ENCODE data around the gene LILRA5.
A peak's percentile ranks its signal among the peaks of the same experiment; 100 is the strongest.
"Not testable (repeated sequence)": the region's sequence is repeated elsewhere in the genome, so short reads cannot be mapped to it uniquely, and the experiment has no call there.

LILRA5 gene

DNA sequence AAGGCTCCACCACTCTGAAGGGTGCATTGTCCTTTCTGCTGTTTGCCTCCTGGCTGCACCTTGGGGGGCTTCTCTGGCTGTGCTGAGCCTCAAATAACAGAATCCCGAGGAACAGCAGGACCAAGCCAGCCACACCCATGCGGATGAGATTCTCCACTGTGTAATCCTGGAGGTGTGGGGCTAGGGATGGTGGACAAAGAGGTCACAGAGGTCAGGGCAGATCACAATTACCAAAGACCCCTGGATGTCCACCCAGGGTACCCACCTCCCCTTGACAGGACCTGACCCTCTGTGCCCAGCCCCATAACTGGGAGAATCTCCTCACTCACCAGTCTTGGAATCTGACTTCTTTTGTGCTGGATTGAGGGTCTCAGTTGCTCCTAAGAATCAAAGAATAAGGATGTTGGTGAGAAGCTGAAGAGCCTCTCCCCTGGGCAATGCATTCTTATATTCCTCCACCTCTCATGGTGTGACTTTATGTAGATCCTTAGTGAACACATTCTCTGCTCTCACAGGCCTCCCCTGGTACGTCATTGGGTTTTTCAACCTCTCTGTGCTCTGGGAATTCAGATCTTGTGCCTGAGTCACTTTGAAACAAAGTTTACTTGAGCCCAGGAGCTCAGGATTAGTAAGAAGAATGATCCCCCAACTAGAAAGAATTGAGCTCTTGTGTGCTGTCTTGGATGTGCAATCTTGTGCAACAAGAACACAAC lies 20.8 kb upstream of the LILRA5 start:
- no peak for DNase-seq

DNA sequence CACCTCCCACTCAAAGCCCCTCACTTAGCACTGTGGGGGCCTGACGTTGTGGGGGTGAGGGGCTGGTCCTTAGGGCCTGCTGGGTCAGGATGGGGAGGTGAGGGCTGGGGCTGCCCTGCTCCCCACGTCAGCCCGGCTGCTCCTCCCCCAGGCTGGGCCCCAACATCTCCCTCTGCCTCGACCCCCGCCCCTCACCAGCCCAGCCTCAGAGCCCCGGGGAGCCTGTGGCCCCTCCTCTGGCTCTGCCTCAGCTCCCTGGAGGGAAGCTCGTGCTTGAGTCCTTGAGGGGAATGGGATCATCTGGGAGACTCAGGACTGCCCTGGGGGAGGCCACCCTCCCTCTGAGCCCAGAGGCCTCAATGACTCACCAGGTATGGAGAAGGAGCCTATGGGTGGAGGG lies 19.2 kb upstream of the LILRA5 start:
- no peak for DNase-seq

DNA sequence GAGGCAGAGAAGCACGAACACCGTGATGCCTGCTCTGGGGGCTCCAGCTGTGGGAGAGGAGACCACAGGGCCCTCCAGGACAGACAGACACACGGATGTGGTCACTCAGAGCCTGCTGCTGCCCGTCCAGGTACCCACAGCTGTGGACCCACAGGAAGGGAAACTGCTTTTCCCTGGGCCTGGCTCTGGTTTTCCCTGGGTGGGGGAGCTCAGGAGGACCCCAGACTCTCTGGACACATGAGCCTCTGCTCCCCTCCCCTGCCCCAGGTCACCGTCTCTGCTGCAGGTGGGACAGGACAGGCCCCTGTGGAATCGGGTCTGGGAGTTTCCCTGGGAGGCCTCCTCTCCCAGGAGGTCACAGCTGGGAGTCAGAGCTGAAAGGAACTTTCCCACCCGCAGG lies 18.7 kb upstream of the LILRA5 start:
- DNase-seq, result no peak

DNA sequence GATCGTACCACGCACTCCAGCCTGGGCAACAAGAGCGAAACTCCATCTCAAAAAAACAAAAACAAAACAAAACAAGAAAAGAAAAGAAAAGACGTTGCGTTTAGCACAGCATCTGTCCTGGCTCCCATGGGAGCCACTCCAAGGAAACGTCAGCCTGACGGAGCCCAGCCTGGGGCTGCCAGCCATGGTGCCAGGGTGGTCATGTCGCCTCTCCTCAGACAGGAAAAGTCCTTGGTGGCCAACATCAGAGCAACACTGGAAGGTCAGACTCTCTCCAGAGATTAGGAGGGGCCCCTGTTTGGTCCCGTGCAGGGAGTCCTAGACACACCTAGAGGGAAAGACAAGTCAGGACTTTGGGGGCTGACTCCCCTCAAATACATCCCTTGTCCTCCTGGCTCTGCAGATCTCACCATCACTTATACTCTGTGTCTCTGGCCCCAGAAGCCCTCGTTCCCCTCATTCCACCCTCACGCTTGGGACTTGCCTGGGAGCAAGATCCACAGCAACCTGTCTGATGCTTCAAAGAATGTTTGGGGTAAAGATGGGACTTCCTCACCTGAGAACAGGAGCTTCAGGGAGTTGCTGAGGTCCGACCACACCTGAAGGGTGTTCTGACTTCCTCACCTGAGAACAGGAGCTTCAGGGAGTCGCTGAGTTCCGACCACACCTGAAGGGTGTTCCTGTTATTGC lies 16.7 kb upstream of the LILRA5 start:
- no peak for DNase-seq

DNA sequence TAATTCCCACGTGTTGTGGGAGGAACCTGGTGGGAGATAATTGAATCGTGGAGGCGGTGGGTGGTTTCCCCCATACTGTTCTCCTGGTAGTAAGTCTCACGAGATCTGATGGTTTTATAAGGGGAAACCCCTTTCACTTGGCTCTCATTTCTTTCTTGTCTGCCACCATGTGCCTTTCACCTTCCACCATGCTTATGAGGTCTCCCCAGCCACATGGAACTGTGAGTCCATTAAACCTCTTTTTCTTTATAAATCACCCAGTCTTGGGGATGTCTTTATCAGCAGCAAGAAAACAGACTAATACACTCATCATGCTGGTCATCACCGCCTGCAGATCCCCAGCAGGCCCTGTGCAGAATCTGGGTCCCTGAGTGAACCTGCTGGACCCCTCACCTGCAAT lies 15.8 kb upstream of the LILRA5 start:
- DNase-seq, result not testable (repeated sequence)

DNA sequence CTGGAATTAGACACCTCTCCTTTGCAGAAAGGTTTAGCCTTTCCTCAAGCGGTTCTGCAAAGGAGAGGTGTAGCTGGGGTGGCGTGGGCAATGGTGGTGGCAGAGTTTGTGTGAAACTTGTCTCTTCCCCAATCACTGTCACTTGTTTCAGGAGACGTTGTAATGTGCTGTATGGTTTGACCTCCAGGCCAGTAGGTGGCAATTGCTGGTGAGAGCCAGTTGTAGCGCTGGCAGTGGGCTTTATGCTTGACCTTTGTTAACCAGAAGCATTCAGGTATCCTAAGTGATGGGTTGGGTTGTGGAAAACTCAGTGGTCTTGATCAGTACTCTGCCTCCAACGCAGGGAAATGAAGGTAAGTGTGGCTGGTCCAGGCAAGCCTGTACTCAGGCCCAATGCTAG lies 12.7 kb upstream of the LILRA5 start:
- no peak for DNase-seq

DNA sequence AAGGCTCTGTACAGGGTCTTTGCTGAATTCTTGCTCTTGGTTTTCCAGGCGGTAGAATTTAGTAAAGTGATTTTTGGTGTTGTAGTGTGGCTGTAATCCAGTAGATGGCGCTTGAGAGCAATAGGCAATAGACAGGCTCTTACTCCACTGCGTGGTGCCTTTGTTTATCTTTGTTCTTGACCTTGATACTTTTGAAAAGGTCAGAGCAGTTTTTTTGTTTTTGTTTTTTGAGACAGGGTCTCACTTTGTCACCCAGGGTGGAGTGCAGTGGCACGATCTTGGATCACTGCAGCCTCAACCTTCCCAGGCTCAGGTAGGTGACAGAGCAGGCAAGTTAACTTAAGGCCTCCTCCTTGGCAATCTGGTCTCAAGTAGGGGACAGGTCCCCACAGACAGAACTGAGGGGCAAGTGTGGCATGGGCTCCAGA lies 12.2 kb upstream of the LILRA5 start:
- DNase-seq, result peak; percentile 18

DNA sequence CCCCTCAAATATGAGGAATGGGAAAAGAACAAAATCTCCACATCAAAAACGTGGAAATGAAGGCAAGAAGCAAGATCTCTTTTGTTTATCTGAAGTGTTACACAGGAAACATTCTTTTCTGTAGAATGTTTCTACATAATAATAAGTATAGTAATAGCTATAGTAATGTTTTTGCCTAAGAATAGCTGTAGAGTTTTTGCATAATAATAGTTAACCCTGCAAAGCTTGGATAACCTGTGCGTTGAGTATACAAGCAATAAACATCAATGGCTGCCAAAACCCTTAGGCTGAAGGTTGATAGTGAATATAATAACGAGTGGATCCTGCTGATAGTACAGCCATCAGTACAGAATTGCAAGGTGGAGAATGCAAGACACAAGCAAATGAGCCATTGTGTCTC lies 11.1 kb upstream of the LILRA5 start:
- DNase-seq, result no peak

DNA sequence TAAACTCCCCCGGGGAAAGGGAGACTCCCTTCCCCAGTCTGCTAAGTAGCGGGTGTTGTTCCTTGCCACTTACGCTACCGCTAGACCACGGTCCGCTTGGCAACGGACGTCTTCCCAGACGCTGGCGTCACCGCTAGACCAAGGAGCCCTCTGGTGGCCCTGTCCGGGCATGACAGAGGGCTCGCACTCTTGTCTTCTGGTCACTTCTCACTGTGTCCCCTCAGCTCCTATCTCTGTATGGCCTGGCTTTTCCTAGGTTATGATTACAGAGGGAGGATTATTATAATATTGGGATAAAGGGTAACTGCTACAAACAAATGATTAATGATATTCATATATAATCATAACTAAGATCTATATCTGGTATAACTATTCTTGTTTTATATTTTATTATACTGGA lies 10.0 kb upstream of the LILRA5 start:
- DNase-seq, result not testable (repeated sequence)

DNA sequence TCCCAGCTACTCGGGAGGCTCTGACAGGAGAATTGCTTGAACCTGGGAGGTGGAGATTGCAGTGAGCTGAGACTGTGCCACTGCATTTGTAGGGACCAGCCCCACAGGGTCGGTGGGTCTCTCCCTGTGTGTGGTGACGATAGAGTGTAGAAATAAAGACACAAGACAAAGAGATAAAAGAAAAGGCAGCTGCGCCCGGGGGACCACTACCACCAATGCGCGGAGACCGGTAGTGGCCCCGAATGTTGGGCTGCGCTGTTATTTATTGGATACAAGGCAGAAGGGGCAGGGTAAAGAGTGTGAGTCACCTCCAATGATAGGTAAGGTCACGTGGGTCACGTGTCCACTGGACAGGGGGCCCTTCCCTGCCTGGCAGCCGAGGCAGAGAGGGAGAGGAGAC lies 9.3 kb upstream of the LILRA5 start:
- DNase-seq, result not testable (repeated sequence)

DNA sequence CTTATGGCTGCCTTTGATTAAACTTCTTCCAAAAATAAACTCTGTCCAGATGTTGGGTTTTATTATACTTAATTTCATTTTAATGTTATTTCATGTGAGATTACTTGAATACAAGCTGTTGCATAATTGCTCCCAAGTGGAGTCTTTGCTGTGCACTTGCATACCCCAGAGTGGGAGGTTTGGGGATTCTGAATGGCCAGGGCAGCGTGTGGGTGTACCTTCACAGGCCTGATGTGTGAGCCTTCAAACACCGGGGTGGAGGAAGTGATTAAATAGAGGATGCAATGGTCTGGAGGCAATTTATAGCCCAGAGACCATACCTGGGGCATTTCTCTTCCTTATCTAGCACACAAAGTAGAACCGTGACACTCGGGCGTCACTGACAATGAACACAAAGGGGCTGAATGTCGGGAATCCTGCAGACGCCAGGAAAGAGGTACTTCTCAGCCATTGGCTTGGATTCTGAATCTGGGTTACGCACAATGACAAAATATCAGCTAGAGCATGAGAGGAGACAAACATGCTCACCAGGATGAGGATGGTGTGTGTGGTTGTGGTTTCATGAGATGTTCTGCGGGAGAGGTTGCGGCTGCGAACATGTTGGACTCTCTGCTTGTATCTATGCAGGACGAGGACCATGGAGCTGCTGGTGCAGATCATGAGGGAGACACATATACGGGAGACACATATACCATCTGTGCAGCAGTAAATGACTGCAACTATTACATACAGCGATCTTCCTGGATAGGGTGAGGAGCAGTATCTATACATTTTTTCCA lies 7.1 kb upstream of the LILRA5 start:
- DNase-seq, result no peak

DNA sequence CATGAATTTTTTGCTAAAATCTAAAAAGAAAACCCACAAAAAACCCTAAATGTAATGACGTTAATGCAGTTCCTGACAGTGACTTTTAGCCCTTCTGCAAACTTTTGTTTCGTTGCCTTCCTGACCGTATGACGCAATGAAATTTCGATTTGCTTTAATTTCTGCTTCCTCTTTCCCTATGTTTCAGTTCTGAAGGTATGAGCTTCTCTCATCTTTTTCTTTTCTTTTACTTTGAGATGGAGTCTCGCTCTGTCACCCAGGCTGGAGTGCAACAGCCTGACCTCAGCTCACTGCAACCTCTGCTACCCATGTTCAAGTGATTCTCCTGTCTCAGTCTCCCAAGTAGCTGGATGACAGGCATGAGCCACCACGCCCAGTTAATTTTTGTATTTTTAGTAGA lies 6.1 kb upstream of the LILRA5 start:
- no peak for DNase-seq

DNA sequence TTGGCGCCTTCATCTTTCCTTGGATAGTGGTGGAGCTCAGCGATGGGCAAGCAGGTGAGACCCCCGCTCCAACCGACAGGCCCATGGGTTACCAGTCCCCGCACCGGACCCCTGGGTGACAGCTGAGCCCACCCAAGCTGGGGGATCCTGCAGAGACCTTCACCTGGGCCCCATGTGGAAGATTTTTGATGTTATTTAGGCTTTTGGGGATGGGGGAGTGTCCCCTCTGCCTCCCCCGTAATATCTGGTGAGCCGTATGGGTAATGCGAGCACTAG lies 4.9 kb upstream of the LILRA5 start:
- DNase-seq, result no peak

DNA sequence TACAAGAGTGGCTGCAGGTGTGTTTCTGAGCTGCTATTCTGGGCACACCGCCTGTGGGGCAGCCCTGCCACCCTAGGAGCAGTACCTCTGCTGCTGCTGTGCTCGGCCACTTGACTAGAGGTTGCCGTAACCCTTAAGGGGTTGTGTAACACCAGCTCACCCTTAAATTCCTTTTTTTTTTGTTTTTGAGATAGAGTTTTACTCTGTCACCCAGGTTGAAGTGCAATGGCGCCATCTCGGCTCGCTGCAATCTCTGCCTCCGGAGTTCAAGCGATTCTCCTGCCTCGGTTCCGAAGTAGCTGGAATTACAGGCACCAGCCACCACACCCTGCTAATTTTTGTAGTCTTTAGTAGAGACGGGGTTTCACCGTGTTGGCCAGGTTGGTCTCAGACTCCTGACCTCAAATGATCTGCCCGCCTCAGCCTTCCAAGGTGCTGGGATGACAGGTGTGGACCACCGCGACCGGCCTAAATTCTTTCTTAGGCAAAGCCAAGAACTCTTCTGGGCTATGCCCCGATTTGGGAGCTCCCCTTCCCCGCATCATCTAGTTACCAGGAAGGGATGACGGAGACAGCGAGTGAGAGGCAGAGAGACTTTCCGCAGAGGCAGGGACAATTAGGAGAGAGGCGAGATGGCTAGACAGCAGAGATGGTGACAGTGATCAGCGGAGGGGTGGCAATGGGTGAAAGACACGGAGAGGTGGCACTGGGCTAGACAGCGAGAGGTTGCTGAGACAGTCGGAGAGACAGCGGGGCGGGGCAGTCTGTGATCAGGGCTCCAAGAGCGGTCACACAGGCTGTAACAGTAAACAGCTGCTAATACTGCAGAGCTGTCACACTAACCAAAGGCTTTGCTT lies 4.4 kb upstream of the LILRA5 start:
- no peak for DNase-seq

DNA sequence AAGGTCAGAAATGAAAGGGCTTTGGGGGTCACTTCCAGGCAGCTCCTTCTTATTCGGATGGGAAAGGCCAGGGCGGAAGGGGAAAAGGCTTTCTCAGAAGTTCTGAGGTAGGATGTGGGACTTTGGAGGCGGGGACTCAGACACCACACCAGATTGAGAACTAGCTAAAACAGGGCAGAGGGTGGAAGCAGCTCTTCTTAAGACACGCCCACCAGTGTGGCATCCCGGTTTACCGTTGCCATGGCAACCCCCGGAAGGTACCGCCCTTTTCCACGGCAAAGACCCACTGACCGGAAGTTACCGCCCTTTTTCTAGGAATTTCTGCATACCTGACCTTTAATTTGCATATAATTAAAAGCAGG lies 3.8 kb upstream of the LILRA5 start:
- DNase-seq, result no peak

DNA sequence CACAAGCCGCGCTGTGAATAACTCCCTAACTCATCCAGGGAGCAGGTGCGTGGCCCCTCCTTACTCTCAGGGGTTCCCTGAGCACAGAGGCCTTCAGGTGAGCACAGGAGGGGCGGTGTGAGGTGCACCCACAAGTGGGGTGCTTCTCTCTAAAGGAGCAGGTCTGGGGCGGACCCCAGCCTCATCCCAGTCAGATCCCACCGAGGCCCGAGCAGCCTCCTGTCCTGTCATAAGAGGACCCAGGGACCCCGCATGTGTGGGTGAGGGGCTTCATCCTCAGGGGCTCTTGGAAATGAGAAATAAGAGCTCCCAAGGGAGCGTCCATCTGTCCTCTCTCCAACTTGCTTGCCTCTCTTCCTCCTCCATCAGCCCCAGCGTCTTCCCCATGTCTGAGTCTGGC lies 3.0 kb upstream of the LILRA5 start:
- no peak for DNase-seq

DNA sequence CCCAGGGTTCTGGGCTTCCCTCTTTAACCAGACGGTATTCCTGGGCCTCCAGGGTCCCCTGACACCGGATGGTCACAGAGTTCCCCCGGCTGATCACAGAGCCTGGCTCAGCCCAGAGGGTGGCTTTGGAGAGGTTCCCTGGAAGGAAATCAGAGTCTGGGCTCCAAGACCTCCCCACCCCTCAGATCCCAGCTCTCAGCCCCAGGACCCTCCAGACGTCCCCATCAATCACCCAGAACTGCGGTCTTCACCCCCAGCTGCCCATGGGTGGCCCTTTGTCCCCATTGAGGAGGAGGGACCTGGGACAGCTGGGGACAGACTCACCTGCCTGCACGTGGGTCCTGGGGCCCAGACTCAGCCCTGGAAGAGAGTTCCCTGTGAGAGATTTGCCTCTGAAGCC lies 955 bp downstream of the LILRA5 start:
- DNase-seq, result no peak

DNA sequence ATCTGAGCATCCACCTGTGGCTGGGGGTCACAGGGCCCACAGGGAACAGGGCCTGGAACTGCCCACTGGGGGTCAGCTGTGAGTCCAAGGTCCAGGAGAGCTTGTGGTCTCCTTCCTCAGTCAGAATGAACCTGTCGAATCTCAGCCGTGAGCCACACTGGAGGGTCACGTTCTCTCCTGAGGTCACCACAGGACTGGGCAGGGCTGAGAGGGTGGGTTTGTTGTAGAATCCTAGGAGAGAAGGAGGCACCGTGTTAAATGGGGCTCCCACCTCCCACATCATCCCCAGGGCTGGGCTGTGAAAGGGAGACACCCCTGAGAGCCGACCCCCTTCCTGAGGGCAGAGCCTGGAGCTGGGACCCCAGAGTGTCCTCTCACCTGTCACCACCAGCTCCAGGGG lies 1.5 kb downstream of the LILRA5 start:
- DNase-seq, result no peak

DNA sequence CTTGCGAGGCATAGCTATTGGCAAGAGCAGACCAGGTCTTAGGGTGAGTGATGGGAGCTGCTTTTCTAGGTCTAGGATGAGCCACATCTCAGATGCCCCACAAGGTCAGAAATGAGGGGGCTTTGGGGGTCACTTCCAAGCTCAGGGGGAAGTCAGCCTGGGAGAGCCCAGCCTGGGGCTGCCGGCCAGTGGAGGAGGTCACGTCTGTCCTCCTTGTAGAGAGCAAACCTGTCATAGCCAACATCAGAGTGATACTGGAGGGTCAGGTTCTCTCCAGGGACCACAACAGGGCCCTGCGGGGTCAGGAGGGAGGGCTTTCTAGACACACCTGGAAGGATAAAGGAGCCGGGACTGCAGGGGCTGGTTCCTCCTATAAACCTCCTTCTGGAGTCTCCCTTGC lies 2.4 kb downstream of the LILRA5 start:
- no peak for DNase-seq

DNA sequence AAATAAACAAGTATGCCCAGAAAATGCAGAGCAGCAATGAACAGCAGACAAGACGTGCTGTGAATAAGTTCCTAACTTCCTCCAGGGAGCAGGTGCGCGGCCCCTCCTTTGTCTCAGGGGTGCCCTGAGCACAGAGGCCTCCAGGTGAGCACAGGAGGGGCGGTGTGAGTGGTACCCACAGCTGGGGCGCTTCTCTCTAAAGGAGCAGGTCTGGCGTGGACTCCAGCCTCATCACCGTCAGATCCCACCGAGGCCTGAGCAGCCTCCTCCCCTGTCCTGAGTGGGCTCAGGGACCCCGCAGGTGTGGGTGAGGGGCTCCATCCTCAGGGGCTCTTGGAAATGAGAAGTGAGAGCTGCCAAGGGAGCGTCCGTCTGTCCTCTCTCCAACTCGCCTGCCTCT lies 3.2 kb downstream of the LILRA5 start:
- DNase-seq, result no peak

DNA sequence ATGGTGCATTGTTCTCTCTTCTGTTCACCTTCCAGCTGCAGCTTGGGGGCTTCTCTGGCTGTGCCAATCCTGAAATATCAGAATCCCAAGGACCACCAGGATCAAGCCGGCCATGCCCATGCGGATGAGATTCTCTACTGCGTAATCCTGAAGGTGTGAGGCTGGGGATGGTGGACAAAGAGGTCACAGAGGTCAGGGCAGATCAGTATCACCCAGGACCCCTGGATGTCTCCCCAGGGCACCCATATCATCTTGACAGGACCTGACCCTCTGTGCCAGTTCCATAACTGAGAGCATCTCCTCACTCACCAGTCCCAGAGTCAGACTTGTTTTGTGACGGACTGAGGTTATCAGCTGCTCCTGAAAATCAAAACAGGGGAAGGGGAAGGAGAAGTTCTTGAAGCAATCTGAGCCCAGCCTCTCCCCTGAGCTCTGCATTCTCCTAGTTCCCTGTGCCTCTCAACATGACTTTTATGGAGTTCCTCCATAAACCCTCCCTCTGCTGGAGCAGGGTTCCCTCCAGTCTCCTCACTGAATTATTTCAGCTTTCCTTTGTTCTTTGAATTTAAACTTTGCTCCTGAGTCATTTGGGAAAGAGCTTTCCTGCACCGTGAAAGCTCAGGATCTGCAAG lies 5.5 kb downstream of the LILRA5 start:
- no peak for DNase-seq

DNA sequence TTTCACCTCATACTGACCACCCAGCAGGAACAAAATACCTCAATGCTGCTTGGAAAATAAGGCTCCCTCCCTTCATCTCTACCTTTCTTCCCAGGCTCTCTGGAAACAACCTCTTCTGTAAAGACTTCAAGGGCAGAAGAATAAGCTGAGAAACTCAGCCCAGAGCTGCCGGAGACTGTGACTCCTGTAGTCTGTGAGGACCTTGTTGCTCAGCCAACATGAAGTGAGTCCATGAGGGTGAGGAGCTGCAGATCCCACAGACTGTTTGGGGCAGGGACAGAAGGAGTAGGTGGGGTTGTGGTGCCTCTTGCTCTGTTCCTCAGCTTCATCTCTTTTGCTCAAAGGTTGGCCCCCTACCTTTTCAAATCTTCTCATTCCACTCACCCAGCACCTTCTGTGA lies 7.8 kb downstream of the LILRA5 start:
- DNase-seq, result no peak

DNA sequence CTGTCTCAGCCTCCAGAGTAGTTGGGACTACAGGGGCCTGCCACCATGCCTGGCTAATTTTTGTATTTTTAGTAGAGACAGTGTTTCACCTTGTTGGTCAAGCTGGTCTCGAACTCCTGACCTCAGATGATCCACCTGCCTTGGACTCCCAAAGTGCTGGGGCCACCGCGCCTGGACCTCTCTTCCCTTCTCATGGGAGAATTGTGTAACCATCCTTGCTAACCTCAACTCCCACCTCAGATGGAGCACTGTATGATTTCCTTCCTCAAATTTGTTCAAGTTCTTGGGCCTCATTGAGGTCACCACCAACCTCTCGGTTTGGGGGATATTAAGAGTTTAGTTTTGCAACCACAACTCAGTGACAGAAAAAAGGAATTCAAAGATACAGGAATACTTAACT lies 10.7 kb downstream of the LILRA5 start:
- DNase-seq, result no peak
